Bone marrow (tissue), 2 donors: ENCODE data around the gene LUZP2.

Source experiments
- DNase-seq, 2 donors: peaks; one replicate each; lab custom pipeline; 2025; lab: John Stamatoyannopoulos, UW

LUZP2 gene

DNA sequence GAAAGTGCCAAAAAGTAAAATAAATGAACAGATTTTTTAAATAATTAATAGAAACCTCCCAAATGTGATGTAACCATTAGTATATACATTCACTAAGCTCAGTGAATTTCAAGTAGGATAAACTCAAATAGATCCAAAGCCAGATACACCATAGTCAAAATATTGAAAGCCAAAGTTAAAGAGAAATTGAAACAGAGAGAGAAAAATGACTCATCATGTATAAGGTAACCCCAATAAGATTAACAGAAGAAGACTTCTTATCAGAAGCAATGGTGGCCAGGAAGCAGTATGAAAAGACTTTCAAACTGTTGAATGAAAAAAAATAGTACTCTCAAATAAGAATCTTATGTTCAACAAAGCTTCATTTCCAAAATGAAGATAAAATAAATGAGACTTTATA is 70.5 kb downstream of the LUZP2 start:
- no peak for DNase-seq

DNA sequence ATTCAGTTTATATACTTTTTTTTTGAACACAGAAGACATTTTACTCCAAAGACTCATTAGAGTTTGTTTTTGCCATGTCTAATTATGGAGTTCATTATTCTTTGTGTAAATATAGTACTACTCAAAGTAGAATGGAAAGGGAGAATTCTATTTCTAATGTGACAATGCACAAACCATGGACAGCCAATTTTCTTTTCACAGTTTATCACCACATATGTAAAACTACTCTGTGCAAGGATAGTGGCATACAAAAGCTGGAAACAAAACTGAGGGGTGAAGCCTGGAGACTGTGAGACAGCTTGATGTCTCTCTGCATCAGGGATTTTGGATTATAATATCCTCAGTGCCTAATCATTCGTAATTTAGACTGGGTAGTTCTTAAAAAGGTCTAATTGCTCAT is 75.5 kb downstream of the LUZP2 start:
- DNase-seq = no peak

GRCh38 chr11:24574461-24574860 is 77.6 kb downstream of the LUZP2 start:
- DNase-seq = no peak

- no peak for DNase-seq
Measured at GRCh38 chr11:24575392-24575791, 78.5 kb downstream of the LUZP2 start.

DNA sequence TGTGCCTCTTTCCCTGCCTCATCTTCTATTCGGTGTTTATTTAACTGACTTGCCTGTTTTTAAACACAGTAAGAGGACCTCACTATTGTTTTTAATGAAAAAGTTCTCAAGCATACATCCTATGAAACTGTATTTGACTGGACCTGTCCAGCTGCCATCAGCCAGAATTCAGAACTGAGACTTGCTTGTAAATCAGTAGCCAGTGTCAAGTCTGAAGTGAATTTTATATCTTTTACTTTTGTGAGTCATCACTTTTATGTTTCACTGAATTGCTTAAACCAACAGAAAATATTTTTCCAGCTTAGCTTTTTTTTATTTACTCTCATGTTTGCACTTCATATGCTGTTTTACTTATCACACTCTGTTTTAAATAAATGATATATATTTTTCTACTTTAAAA is 88.3 kb downstream of the LUZP2 start:
- no peak for DNase-seq

DNA sequence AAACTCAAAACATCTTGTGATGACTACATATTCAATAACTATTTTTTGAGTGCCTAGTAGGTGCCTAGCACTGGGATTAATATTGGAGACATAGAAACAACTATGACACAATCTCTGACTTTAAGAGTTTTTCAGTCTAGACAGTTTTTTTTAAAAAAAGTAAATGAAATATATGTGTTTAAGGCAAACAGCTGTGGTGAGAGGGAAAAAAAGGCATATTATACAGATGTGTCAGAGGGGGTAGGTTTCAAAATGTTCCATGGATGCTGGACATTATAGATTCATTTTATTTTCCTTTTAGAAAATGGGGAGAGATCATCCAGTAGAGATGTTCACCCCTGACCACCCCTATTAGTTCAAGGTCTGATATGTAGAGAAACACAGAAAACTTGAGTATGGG is 90.8 kb downstream of the LUZP2 start:
- DNase-seq = no peak

- DNase-seq = no peak
Measured at GRCh38 chr11:24588081-24588480, 91.2 kb downstream of the LUZP2 start.

DNA sequence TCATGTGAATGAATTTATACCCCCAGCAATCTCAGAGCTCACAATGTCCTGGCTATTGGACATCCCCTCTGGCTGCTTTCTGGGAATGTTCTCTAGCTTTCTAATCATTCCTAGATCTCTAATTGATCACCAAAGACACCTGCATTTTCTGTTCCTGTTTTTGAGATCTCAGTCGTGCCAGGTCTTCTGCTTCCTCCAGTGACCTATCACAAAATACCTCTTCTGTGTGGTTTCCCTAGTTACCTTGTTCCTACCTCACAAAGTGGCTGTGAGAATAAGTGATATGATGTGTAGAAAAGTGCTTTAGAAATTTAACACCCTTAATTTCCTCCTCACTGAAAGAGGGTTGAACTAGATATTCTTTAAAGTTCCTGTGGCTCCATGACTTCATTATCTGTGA is 92.2 kb downstream of the LUZP2 start:
- DNase-seq = no peak

DNA sequence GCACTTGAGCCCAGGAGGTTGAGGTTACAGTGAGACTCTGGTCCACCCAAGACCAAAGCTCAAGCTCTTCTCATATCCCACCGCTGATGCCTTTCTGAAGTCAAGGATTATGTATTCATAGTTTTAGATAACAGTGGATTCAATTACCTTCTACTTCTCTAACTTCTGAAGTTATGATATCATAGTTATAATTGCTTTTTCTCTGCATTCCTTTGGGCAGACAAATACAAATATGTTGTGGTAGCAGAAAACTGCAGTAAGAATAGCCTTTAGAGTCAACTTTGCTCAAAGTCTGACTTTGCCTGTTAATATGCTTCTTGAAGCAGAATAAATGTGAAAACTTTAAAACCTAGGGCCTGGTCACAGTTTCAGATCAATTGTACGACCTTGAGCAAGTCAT is 94.4 kb downstream of the LUZP2 start:
- no peak for DNase-seq

GRCh38 chr11:24592360-24592759 is 95.5 kb downstream of the LUZP2 start:
- no peak for DNase-seq

DNA sequence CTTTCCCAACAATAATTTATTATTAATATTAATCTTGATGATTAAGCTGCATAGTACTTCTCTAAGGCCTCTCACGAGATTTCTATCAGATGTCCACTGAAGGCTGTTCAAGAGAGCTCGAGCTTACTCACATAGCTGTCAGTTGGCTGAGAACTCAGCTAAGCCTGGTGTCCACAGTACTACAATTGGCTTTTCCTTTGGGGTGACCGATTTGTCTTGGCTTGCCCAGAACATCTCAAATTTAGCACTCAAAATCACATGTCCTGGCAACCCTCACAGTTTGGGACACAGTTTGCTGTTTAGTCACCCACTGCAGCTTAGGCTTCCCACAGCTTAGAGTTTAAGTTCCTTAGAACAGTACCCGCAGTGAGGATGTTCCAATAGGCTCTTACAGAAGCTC is 96.5 kb downstream of the LUZP2 start:
- no peak for DNase-seq

- no peak for DNase-seq
Measured at GRCh38 chr11:24594401-24594800, 97.5 kb downstream of the LUZP2 start.

DNA sequence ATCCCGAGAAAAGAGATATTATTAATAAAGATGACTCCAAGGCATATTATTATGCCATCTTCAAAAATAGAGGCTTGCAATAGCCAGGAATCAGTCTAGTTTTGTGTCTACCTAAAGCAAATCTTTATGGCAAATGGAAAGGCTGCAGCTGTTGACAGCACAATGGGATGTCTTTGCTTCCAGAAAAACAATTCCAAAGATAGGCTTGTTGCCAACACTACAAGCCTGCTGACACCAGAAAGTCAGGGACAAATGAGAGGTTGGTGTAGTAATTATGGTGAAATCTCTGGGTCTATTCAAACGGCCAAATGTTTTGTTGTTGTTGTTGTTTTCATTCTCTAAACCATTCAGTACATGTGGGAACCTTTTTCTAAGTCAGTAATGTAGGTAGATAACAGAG is 101.8 kb downstream of the LUZP2 start:
- DNase-seq = no peak

DNA sequence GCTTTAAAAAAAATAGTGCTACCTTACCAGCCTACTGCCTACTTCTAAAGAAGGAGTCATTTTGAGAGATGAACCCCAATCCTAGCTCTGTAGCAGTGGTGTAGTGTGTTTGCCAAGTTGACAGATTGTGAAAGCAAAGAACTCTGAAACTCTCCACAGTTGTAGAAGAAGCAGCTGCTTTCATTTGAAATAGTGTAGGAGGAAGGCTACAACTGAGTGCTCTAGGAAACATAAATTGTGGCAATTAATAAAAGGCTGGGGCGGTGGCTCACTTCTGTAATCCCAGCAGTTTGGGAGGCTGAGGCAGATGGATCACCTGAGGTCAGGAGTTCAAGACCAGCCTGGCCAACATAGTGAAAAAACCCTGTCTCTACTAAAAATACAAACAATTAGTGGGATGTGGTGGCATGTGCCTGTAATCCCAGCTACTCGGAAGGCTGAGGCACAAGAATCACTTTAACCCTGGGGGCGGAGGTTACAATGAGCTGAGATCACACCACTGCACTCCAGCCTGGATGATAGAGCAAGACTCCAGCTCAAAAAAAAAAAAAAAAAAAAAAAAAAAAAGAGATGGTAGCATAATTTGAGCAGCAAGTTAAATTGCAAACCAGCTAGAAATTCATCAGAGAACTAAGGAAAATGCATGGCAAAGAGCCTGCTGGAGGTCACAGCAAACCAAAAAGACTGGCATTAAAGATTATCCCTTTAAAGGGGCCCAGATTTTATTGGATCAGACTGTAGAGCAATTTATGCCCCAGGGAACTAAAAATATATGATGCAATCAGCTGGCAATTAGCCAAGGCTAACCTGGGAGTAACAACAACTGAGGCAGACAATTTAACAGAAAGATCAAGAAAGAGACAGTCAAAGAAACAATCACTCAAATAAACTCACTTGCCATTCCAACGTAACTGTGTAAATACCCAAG is 112.6 kb downstream of the LUZP2 start:
- no peak for DNase-seq

DNA sequence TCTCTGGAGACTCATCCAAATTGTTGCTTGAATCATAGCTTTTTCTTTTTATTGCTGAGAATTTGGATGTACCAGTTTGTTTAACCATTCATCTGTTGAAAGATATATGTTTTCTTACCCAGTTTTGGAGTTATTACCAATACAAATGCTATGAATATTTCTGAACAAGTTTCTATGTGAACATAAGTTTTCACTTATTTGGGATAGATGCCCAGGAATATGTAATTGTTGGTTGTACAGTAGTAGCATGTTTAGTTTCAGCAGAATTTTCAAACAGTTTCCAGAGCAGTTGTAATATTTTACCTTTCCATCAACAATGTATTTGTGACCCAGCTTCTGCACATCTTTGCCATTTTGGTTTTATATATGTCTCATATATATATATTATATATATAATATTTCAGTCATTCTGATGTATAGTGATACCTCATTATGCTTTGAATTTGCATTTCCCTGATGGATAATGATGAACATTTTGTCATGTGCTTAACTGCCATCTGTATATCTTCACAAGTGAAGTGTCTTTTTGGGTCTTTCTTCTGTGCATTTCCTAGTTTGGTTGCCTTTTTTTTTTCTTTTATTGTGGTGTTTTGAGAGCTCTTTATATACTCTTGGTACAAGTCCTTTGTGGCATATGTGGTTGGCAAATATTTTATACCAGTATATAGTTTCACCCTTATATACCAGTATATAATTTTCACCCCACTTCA is 118.8 kb downstream of the LUZP2 start:
- DNase-seq = no peak

DNA sequence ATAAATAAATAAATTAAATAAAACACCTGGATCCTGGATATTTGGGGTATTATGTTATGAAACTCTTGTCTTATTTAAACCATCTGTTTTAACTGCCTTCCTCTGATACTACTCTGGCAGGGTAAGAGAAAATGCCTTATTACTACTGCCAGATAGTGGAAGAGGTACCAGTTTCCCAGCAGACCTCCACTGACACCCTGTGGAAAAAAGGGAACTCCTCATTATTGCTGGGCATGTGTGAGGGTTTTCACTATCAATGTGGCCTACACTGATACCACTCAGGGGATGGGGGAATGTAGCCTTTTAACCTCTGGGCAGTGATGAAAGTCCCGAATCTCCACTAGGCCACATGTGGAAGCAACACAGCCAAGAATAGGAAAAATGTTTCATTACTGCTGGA is 121.0 kb downstream of the LUZP2 start:
- DNase-seq = no peak

DNA sequence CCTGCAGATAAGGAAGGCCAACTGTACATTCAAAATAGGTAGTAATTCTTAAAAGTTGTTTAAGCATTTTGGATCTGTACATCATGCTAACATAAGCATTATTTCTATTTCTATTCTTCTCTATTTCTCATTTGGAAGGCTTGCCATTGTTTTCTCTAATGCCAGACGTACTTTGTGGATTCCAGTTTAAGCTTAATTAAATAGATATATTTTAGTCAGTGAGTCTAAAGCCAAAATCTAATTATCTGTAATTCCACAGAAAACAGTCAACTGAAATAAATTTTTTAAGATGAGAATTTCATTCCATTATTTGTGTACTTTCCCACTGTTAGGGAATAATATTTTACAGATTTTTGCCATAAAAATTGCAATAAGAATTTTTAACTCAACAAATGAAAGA is 123.0 kb downstream of the LUZP2 start:
- no peak for DNase-seq

DNA sequence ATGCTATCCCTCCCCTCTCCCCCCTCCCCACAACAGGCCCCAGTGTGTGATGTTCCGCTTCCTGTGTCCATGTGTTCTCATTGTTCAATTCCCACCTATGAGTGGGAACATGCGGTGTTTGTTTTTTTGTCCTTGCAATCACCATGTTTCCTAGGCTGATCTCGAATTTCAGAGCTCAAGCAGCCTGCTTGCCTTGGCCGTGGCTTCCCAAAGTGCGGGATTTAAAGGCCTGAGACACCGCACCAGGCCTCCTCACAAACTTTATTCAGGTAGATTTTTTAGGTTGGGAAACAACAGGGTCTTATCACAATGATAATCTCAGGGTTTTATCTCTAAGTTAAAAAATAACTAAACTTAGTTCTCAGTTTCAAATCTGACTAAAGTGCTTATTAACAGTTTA is 125.4 kb downstream of the LUZP2 start:
- DNase-seq = no peak

- no peak for DNase-seq
Measured at GRCh38 chr11:24623121-24623520, 126.3 kb downstream of the LUZP2 start.

GRCh38 chr11:24624432-24624831 is 127.6 kb downstream of the LUZP2 start:
- DNase-seq = no peak

- no peak for DNase-seq
Measured at GRCh38 chr11:24625975-24626374, 129.1 kb downstream of the LUZP2 start.

- DNase-seq = no peak
Measured at GRCh38 chr11:24628224-24628776, 131.4 kb downstream of the LUZP2 start.

GRCh38 chr11:24634606-24635160 is 137.8 kb downstream of the LUZP2 start:
- no peak for DNase-seq
